Neural crest cell (in vitro differentiated cells): ENCODE results near the gene LPAR1. TPM values are rescaled to one million over a fixed set of nuclear protein-coding genes. Genes with fewer than 3 reads are reported as not detected.

Experiments
- DNase-seq: peaks from one replicate; pipeline ENCODE4 v3.0.0; 2021; ENCODE audit warnings: low read depth, mixed read lengths, low spot score
- H3K27ac Mint-ChIP-seq: one replicate; pipeline ENCODE4 v1.8.0; 2021; ENCODE audit warnings: mild to moderate bottlenecking, mixed read lengths; ENCODE audit not compliant: unreplicated experiment
- H3K27me3 Mint-ChIP-seq: 2 replicates; pipeline ENCODE4 v1.8.0; 2021; ENCODE audit warnings: low read depth, mild to moderate bottlenecking, mixed read lengths
- H3K36me3 Mint-ChIP-seq: 2 replicates; pipeline ENCODE4 v1.8.0; 2021; ENCODE audit warnings: low read depth, mild to moderate bottlenecking, mixed read lengths
- H3K4me1 Mint-ChIP-seq: 2 replicates; pipeline ENCODE4 v1.8.0; 2021; ENCODE audit warnings: mixed read lengths
- H3K4me3 Mint-ChIP-seq: one replicate; pipeline ENCODE4 v1.8.0; 2021; ENCODE audit warnings: mild to moderate bottlenecking, mixed read lengths
- H3K9me3 Mint-ChIP-seq: 2 replicates; pipeline ENCODE4 v1.8.0; 2021; ENCODE audit warnings: mixed read lengths
- CTCF ChIP-seq: fragments of 200-600 bp; sonication (generic); conservative IDR thresholded peaks from 2 replicates; pipeline ENCODE4 v1.5.0; 2021; ENCODE audit warnings: antibody characterized with exemption, mild to moderate bottlenecking
- total RNA-seq: library from RNA; stranded (reverse); gene quantifications from 2 replicates; pipeline ENCODE4 v1.2.1, GENCODE V29; 2021

The LPAR1 gene
- total RNA-seq, 1 donor from 2014 or later: 11.3 TPM

DNA sequence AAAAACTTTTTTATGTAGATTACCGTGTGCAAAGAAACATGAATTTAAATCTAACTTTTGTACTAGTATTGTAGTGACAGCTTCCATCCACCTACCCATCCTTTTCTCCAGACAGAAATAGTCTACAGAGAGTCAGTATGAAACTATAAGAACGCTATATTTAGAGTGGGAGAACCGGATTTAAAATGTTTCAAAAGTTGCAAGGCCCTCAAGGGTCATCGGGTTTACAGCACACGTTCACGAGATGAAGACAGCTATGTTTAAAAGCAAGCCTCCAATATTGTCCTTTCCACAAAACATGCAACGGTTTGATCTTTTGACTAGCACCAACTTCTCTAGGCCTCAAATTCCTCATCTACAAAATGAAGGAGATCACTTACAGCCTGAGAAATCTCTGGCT, 139.9 kb downstream of the LPAR1 start:
- TF ChIP-seq CTCF: no peak
- no peak for DNase-seq
- H3K36me3 Mint-ChIP-seq: peaks cover 16% of the 10 kb centered on the region
- no peak overlapping the region for H3K4me3 Mint-ChIP-seq
- no peaks in the 10 kb centered on the region for H3K27me3 Mint-ChIP-seq
- no peak overlapping the region for H3K27ac Mint-ChIP-seq
- H3K9me3 Mint-ChIP-seq: peaks cover 12% of the 10 kb centered on the region
- H3K4me1 Mint-ChIP-seq: no peaks in the 10 kb centered on the region

DNA sequence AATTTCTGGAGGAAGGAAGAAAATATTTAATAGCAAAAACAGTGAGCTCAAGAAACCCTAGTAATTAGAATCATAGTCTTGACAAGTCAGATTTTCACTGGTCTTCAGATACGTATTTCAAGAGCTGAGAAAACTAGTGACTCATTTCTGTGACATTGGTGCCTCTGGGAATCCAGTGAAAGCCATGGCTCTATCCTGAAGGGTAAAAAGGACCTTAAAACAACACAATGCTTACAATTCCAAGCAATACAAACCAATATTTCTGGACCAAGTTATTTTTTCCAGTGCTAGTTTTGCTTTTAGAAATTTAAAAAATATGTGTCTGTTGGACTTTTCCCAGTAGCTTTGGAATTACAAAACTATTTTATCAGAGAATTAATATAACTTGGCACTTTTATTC, 140.3 kb downstream of the LPAR1 start:
- no peaks in the 10 kb centered on the region for H3K4me1 Mint-ChIP-seq

DNA sequence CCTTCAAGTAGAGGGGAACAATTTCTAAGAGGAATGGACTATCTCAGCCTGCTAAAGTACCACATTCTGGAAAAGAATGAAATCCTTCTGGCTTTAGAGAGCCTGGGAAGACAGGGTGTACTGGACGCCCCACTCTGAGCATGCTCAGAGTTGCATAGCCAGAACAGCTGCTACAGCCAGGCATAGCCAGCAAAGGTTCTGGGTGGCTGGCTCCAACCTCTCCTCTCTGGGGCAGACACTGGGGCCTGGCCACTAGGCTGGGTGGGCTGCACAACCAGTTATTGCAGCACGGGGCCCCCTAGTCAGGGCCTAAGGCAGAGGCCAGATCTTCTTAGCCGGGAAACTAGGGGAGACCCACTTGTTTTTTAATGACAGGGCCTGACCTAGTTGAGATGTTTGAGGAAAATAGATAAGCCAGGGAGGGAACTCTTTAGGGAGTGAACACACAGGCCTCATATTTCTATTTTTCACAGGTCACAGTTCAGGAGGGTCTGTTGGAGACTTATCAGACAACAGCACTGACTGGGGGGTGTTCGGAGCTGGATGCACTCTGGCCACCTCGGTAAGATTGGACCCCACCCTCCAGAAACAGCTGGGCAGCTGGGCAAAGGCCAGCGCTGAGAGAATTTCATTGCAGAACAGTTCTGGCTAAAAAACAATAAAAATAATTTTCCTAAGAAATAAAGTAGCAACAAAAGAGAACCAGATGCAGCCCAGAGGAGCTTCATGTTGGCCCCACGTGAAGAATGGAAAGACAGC, 142.9 kb downstream of the LPAR1 start:
- Mint-ChIP-seq H3K36me3 (peaks cover 12% of the 10 kb centered on the region), H3K27ac (no peak overlapping the region), H3K9me3 (peaks cover 9% of the 10 kb centered on the region), H3K4me3 (no peak overlapping the region), H3K4me1 (peaks cover 4% of the 10 kb centered on the region), H3K27me3 (no peaks in the 10 kb centered on the region)
- no peak for DNase-seq
- no peak for TF ChIP-seq CTCF

More for the DNA sequence above, 140.3 kb downstream of the LPAR1 start:
- Mint-ChIP-seq H3K27ac (no peak overlapping the region), H3K9me3 (peaks cover 9% of the 10 kb centered on the region), H3K36me3 (peaks cover 16% of the 10 kb centered on the region), H3K27me3 (no peaks in the 10 kb centered on the region), H3K4me3 (no peak overlapping the region)
- DNase-seq: no peak
- no peak for TF ChIP-seq CTCF

- no peak for DNase-seq
- TF ChIP-seq CTCF: no peak
- Mint-ChIP-seq H3K4me3 (no peak overlapping the region), H3K4me1 (peaks cover 9% of the 10 kb centered on the region), H3K27ac (no peak overlapping the region), H3K27me3 (no peaks in the 10 kb centered on the region), H3K9me3 (peaks cover 9% of the 10 kb centered on the region), H3K36me3 (peaks cover 12% of the 10 kb centered on the region)
These were observed 143.5 kb downstream of the LPAR1 start for GRCh38 chr9:110894731-110895130.

- Mint-ChIP-seq H3K36me3 (peaks cover 8% of the 10 kb centered on the region), H3K4me1 (peaks cover 9% of the 10 kb centered on the region), H3K27me3 (no peaks in the 10 kb centered on the region), H3K27ac (no peak overlapping the region), H3K4me3 (no peak overlapping the region), H3K9me3 (peaks cover 9% of the 10 kb centered on the region)
- TF ChIP-seq CTCF: no peak
- no peak for DNase-seq
These were observed 145.6 kb downstream of the LPAR1 start for GRCh38 chr9:110892689-110893088.
